Gastroesophageal sphincter (tissue), 3 donors: ENCODE data around the gene FBXO31.

ENCODE experiments used
- CTCF ChIP-seq, 4 experiments: fragments of 200-600 bp in 2 of 4; fragments of 450-650 bp in 2 of 4; sonication (generic) in 1 of 4; IDR thresholded peaks; one replicate each; pipeline ENCODE4 v1.5.1; 2017 to 2019; ENCODE audit warnings: antibody characterized with exemption in 4 of 4, mild to moderate bottlenecking in 2 of 4, moderate library complexity in 2 of 4
- POLR2A ChIP-seq, 2 donors: fragments of 450-650 bp; IDR thresholded peaks; one replicate each; pipeline ENCODE4 v1.6.1; 2017; ENCODE audit warnings: antibody characterized with exemption in 2 of 2, mild to moderate bottlenecking in 2 of 2, moderate library complexity in 1 of 2
- POLR2AphosphoS5 ChIP-seq: sonication (generic); formaldehyde crosslinking; IDR thresholded peaks from one replicate; pipeline ENCODE4 v1.6.1; 2017; ENCODE audit warnings: antibody characterized with exemption

GRCh38 chr16:87298857-87299465 is 84.6 kb downstream of the FBXO31 start:
- no peak for TF ChIP-seq CTCF (IDR thresholded peaks at IDR 0.05)
- TF ChIP-seq POLR2AphosphoS5 = no peak
- TF ChIP-seq POLR2A (IDR thresholded peaks at IDR 0.05) = no peak
